ENCODE measurements around the gene LACTB. TPM values are rescaled to one million over a fixed set of nuclear protein-coding genes. Genes with fewer than 3 reads are reported as not detected.

LACTB gene
- total and polyA plus RNA-seq, 2 of the 13 experiments (the other 11 are each of a cell fraction or from before 2014, with no cell fraction given): 14.8 to 23.0 TPM

- TF ChIP-seq TEAD3 (CRISPR knock-in tag; optimal IDR thresholded peaks at IDR 0.05; ENCODE audit: borderline replicate concordance): no peak
- TF ChIP-seq ZNF703 (CRISPR knock-in tag; IDR thresholded peaks at IDR 0.05; ENCODE audit: borderline replicate concordance): no peak
- TF ChIP-seq KLF12 (CRISPR knock-in tag; IDR thresholded peaks at IDR 0.05; ENCODE audit: borderline replicate concordance): peak; percentile 33; the same call in 1 of the 2 replicates
- TF ChIP-seq ZNF235 (CRISPR knock-in tag; IDR thresholded peaks at IDR 0.05; ENCODE audit: borderline replicate concordance): no peak
- no peak for TF ChIP-seq SP2 (CRISPR knock-in tag; IDR thresholded peaks at IDR 0.05)
- no peak for TF ChIP-seq ZNF543 (CRISPR knock-in tag; IDR thresholded peaks at IDR 0.05)
- no peak for TF ChIP-seq ARID2 (CRISPR knock-in tag; IDR thresholded peaks at IDR 0.05; ENCODE audit: borderline replicate concordance)
- no peak for TF ChIP-seq MAF1 (CRISPR knock-in tag; IDR thresholded peaks at IDR 0.05; ENCODE audit: borderline replicate concordance)
- no peak for TF ChIP-seq NFE2 (CRISPR knock-in tag; IDR thresholded peaks at IDR 0.05)
- TF ChIP-seq THYN1 (CRISPR knock-in tag; IDR thresholded peaks at IDR 0.05; ENCODE audit: borderline replicate concordance, low read depth): no peak
- no peak for TF ChIP-seq SYNCRIP (IDR thresholded peaks at IDR 0.05; ENCODE audit: insufficient read depth, low read depth, low read length)
- 0 out of 2 replicates have a peak, but pooled peaks have one; percentile 44 for TF ChIP-seq HMGXB3 (CRISPR knock-in tag; IDR thresholded peaks at IDR 0.05; ENCODE audit: borderline replicate concordance)
- no peak for TF ChIP-seq GFI1 (CRISPR knock-in tag; IDR thresholded peaks at IDR 0.05; ENCODE audit: borderline replicate concordance)
- no peak for TF ChIP-seq ZBTB14 (CRISPR knock-in tag; IDR thresholded peaks at IDR 0.05)
- no peak for TF ChIP-seq JARID2 (CRISPR knock-in tag; IDR thresholded peaks at IDR 0.05; ENCODE audit: insufficient replicate concordance)
- TF ChIP-seq GMEB1 (CRISPR knock-in tag; IDR thresholded peaks at IDR 0.05; ENCODE audit: borderline replicate concordance): peak; percentile 68
- no peak for TF ChIP-seq KDM1A (CRISPR knock-in tag; IDR thresholded peaks at IDR 0.05)
- TF ChIP-seq CSRNP2 (CRISPR knock-in tag; conservative IDR thresholded peaks at IDR 0.05; ENCODE audit: low read depth): no peak
Measured at GRCh38 chr15:63188926-63189871, 67.5 kb downstream of the LACTB start, which contains the start of gene RAB8B (continued).

Measured in HepG2 (cell line).